HG03064 (cell line): ENCODE data around the gene PDE4D.
"Not testable (repeated sequence)": the region's sequence is repeated elsewhere in the genome, so short reads cannot be mapped to it uniquely, and the experiment has no call there.

Experiments
- ATAC-seq: cut with Tn5 transposase; IDR thresholded peaks from one replicate; pipeline ENCODE4 v1.9.1; 2021; ENCODE audit warnings: low read depth; ENCODE audit not compliant: unreplicated experiment

The PDE4D gene

GRCh38 chr5:59665832-59666203 is 227.7 kb downstream of the PDE4D start:
- ATAC-seq = not testable (repeated sequence)

DNA sequence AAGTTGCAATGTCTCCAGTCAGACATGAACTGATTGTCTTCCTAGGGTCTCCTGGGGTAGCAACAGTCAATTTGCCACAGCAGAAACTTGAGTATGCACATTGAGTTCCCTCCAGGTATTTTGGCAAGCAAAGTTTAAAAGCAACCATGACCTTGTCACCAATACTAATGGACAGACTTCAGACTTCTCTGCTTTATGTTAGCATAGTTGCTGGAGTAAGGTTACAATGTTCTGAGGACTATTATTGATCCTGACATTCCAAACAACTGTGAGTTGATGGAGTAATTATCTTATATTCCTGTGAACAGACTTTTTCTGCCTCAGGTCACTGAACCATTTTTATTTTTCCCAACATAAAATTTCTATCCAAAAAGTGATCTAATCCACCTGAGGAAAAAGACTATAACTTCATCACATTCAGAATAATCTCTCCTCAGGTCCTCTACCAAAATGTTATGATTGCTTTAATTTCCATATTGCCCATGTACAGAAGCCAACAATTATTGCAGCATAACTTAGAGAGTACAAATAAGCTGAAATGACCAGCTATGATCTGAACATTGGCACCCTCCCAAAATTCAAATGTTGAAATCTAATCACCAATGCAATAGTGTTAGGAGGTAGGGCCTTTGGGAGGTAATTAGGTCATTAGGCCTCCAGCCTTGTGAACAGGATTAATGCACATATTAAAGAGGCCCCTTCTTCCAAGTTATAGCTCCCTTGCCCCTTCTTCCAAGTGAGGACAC is 228.3 kb downstream of the PDE4D start:
- ATAC-seq = no peak

DNA sequence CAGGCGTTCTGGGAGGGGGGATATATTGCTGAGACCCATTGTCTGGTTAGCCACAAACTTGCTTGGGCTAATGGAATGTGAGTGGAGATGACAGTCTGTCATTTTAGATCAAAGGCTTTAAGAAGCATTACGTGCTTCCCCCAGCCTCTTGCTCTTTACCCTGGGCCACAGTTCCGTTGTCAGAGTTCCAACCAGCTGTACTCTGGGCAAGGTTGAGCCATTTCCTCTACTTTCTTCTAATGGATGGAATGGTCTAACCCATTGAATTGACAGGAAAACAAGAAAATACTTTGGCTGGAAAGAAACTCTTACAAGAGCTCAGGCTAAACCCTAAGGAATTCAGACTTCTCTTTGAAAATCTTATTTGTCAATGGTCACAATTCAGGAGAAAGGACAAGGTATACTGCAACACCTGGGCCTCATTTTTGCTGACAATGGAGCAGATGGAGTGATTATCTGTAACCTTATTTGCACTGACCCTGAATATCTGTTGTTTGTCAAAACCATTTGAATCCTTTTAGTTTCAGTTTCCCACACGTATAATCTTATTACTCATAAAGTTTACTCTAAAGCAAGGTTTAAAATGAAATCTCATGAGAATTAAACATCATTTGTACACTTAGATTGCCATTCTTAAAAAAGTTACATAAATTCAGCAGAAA is 231.4 kb downstream of the PDE4D start:
- no peak for ATAC-seq

GRCh38 chr5:59661311-59661710 is 232.2 kb downstream of the PDE4D start:
- ATAC-seq = no peak

DNA sequence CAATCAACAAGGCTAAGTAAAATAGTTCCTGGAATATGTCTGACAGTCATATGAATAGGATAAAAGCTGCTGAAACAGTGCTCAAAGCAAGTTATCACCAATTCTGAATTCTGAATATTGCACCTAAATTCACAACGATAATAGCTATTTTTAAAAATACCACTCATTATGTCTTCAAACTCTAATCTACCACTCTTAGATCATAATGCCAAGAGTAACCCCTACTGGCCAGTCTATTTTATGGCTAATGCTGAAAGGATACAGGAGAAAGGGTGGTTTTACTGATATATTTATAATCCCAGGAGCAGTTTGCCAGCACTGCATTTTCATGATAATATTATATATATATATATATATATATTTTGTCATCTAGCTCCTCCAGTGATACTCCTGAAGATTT is 232.8 kb downstream of the PDE4D start:
- no peak for ATAC-seq

- ATAC-seq = no peak
These were observed 236.9 kb downstream of the PDE4D start for GRCh38 chr5:59656351-59657254.

GRCh38 chr5:59655693-59656309 is 237.7 kb downstream of the PDE4D start:
- ATAC-seq = no peak

- ATAC-seq = no peak
These were observed 238.8 kb downstream of the PDE4D start for GRCh38 chr5:59654691-59655090.

DNA sequence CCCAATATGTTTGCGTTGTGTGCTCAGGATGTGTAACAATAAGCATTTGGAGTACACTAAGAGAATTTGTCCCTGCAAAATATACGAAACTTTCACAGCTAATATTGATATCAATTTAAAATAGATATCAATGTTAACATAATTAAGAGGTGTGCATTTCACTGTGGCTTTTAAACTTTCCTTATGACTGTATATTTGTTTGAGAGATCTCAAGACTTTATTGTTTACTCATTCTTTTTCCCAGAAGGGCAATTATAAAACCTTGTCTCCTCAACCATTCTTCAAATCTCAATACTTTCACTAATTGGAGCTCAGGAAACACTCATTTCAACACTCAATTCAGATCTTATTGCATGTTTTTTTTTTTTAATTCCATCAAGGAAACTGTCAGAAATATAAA is 241.1 kb downstream of the PDE4D start:
- no peak for ATAC-seq

- no peak for ATAC-seq
These were observed 244.3 kb downstream of the PDE4D start for GRCh38 chr5:59648949-59649921.

- no peak for ATAC-seq
These were observed 245.3 kb downstream of the PDE4D start for GRCh38 chr5:59648038-59648831.

- no peak for ATAC-seq
These were observed 248.1 kb downstream of the PDE4D start for GRCh38 chr5:59645380-59645779.

DNA sequence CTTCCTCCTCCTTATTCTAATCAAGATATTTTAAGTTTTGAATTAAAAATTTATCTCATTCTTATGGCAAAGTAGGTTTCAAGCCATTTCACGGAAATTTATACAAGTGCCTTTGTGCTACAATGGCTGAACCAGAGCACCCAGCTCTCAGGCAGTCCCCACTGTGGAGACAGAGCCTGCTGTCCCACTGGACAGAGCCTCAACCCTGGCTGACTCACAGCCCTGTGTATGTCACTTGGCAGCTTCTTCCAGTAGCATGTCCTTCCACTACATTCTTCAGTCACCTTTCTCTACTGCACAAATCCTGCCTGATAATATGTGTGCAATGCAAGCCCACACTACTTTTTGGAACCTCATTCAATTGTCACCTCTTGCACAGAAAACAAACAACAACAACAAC is 253.1 kb downstream of the PDE4D start:
- ATAC-seq = no peak

- ATAC-seq = no peak
These were observed 255.5 kb downstream of the PDE4D start for GRCh38 chr5:59637884-59638580.

DNA sequence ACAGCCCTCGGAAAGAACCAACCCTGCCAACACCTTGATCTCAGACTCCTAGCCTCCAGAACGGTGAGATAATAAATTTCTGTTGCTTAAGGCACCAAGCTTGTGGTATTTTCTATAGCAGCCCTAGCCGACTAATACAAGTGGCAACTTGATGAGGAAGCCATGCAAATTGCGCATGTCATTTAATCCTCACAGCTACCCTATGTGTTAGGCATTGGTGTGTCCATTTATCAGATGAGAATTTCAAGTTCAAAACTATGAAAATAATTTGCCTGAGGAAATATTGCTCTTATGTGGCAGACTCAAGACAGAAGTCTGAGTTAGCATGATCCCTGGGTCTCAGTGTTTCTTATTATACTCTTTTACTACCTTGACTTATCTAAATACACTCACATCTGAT is 264.0 kb downstream of the PDE4D start:
- no peak for ATAC-seq

GRCh38 chr5:59628062-59628828 is 265.3 kb downstream of the PDE4D start:
- no peak for ATAC-seq

GRCh38 chr5:59624898-59625297 is 268.6 kb downstream of the PDE4D start:
- ATAC-seq = no peak

DNA sequence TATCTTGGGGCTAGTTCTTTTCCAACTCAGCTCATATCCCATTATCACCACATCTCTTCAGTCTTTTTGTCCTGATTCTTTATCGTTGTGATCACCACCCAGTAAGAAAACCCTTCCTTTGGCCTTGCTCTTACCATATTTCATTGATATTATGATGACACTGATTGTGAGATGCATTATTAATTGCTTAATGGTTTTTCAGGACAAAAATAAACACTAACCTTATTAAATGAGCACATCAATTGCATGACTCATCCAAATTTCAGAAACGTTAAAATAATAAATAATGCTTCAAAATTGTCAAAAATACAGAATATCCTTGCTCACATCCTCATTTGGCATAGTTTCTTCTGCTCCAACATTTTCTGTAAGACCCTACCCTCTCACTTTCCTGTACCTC is 270.7 kb downstream of the PDE4D start:
- no peak for ATAC-seq
